ENCODE measurements around the gene FBN2.

Gene FBN2

GRCh38 chr5:128538000-128538249, at the start of gene FBN2:
TSS of gene FBN2 (minus strand) at chr5:128538245. CDS start at chr5:128537603, 642 bp downstream.
- peaks cover 37% of the 10 kb centered on the region for H3K36me3 ChIP-seq (ENCODE audit: low read depth)
- no peaks in the 10 kb centered on the region for H3K9me3 ChIP-seq (ENCODE audit: severe bottlenecking)
- no peak for DNase-seq (ENCODE audit: low spot score)
- no peaks in the 10 kb centered on the region for H3K27me3 ChIP-seq (ENCODE audit: insufficient read depth, poor library complexity, severe bottlenecking)
- peaks cover 21% of the 10 kb centered on the region for H3K4me1 ChIP-seq (ENCODE audit: insufficient read depth, poor library complexity, severe bottlenecking)
- peak within 1 kb of the TSS; percentile 83 for H3K4me3 ChIP-seq (ENCODE audit: severe bottlenecking)
- no peak for TF ChIP-seq CTCF (IDR thresholded peaks at IDR 0.05; ENCODE audit: poor library complexity, severe bottlenecking)
- peak within 1 kb of the TSS; percentile 82 for H3K27ac ChIP-seq (ENCODE audit: poor library complexity, severe bottlenecking)
- no peak for ATAC-seq (ENCODE audit: low read depth)

DNA sequence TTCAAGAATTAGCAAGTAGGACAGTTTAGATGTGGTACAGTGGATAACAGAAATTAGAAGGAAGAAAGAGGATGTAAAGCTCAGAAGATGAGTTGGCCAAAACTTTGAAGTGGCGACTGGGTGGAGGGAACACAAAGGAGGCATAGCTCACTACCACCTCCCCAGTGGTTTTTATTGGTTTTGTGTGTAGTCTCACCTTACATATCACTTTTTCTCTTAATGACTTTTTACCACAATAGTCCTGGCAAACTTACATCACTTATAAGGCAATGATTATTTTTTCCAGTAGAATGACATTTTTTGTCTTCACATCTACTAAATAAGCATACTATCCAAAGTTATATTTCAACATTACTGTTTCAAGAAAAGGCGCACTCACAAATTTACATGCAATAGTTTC, 49.2 kb upstream of the FBN2 start:
- Histone ChIP-seq H3K4me1 (ENCODE audit: insufficient read depth, poor library complexity, severe bottlenecking) (no peaks in the 10 kb centered on the region), H3K9me3 (ENCODE audit: severe bottlenecking) (no peaks in the 10 kb centered on the region), H3K27ac (ENCODE audit: poor library complexity, severe bottlenecking) (no peak overlapping the region), H3K4me3 (ENCODE audit: severe bottlenecking) (no peak overlapping the region), H3K36me3 (ENCODE audit: low read depth) (no peaks in the 10 kb centered on the region), H3K27me3 (ENCODE audit: insufficient read depth, poor library complexity, severe bottlenecking) (no peaks in the 10 kb centered on the region)
- ATAC-seq (ENCODE audit: low read depth) (no peak), DNase-seq (ENCODE audit: low spot score) (no peak)
- no peak for TF ChIP-seq CTCF (IDR thresholded peaks at IDR 0.05; ENCODE audit: poor library complexity, severe bottlenecking)

DNA sequence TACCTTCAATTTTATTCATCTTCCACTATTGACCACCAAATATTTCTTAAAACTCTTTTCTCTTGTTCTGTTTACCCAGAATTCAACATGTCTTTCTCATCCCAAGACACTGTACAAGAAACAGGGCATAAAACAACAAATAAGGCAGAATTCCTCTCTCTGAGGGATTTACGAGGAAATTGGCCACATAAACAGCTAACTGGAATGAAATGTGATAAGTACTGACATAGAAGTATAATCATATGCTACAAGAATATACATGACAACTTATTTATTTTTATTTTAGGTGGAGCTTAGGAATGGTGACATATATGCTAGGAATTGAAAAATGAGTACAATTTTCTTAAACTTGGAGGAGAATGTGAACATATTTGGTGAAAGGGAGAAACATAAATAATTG, 48.8 kb upstream of the FBN2 start:
- no peaks in the 10 kb centered on the region for H3K4me1 ChIP-seq (ENCODE audit: insufficient read depth, poor library complexity, severe bottlenecking)
- H3K27ac ChIP-seq (ENCODE audit: poor library complexity, severe bottlenecking) = no peak overlapping the region
- no peaks in the 10 kb centered on the region for H3K9me3 ChIP-seq (ENCODE audit: severe bottlenecking)
- DNase-seq (ENCODE audit: low spot score) (no peak), ATAC-seq (ENCODE audit: low read depth) (no peak)
- no peaks in the 10 kb centered on the region for H3K36me3 ChIP-seq (ENCODE audit: low read depth)
- no peak for TF ChIP-seq CTCF (IDR thresholded peaks at IDR 0.05; ENCODE audit: poor library complexity, severe bottlenecking)
- H3K27me3 ChIP-seq (ENCODE audit: insufficient read depth, poor library complexity, severe bottlenecking) = no peaks in the 10 kb centered on the region
- H3K4me3 ChIP-seq (ENCODE audit: severe bottlenecking) = no peak overlapping the region

GRCh38 chr5:128579639-128580038, 41.6 kb upstream of the FBN2 start:
- no peaks in the 10 kb centered on the region for H3K36me3 ChIP-seq (ENCODE audit: low read depth)
- H3K9me3 ChIP-seq (ENCODE audit: severe bottlenecking) = no peaks in the 10 kb centered on the region
- ATAC-seq (ENCODE audit: low read depth) (peak; percentile 47), DNase-seq (ENCODE audit: low spot score) (no peak)
- no peaks in the 10 kb centered on the region for H3K27me3 ChIP-seq (ENCODE audit: insufficient read depth, poor library complexity, severe bottlenecking)
- TF ChIP-seq CTCF (IDR thresholded peaks at IDR 0.05; ENCODE audit: poor library complexity, severe bottlenecking) = no peak
- H3K4me1 ChIP-seq (ENCODE audit: insufficient read depth, poor library complexity, severe bottlenecking) = peaks cover 23% of the 10 kb centered on the region
- H3K4me3 ChIP-seq (ENCODE audit: severe bottlenecking) = no peak overlapping the region
- H3K27ac ChIP-seq (ENCODE audit: poor library complexity, severe bottlenecking) = peak overlapping the region; percentile 97

DNA sequence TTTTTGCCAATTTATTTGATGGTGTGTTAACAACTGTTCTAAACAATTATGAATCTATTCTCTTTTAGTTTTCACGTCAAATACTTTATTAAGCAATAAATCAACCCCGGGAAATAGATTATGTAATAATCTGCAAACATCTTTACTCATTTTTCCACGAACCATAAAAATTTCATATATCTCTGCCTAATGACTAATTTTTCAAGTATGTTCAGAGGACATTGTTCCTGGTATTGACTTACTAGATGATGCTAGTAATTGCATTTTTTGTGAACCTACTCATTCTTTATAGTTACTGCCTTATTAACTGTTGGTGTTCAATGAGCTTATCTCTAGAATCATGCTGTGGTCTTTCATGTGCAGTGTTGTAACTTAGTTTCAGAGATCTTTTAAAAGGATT, 41.0 kb upstream of the FBN2 start:
- H3K27me3 ChIP-seq (ENCODE audit: insufficient read depth, poor library complexity, severe bottlenecking) = no peaks in the 10 kb centered on the region
- peak overlapping the region; percentile 97 for H3K27ac ChIP-seq (ENCODE audit: poor library complexity, severe bottlenecking)
- DNase-seq (ENCODE audit: low spot score) = no peak
- peak; percentile 98 for ATAC-seq (ENCODE audit: low read depth)
- peaks cover 28% of the 10 kb centered on the region for H3K4me1 ChIP-seq (ENCODE audit: insufficient read depth, poor library complexity, severe bottlenecking)
- H3K9me3 ChIP-seq (ENCODE audit: severe bottlenecking) = no peaks in the 10 kb centered on the region
- no peak overlapping the region for H3K4me3 ChIP-seq (ENCODE audit: severe bottlenecking)
- no peak for TF ChIP-seq CTCF (IDR thresholded peaks at IDR 0.05; ENCODE audit: poor library complexity, severe bottlenecking)
- H3K36me3 ChIP-seq (ENCODE audit: low read depth) = no peaks in the 10 kb centered on the region
